Activated CD8-positive, alpha-beta T cell treated with anti-CD3 and anti-CD28 coated beads for 36 hours (primary cell): Measurements from ENCODE around the gene DOK5. TPM values are rescaled to one million over a fixed set of nuclear protein-coding genes. Genes with fewer than 3 reads are reported as not detected.

ENCODE experiments used
- ATAC-seq: fragments of 200-7000 bp; cut with Tn5 transposase; one replicate; pipeline ENCODE4 v1.10.0; 2021; ENCODE audit warnings: mild to moderate bottlenecking, moderate library complexity
- CTCF ChIA-PET: fragments of 350-600 bp; sonication (Branson Sonifier 250); formaldehyde crosslinking; loops from one replicate; lab custom pipeline; 2021; ENCODE audit warnings: antibody characterized with exemption; lab: Charles Lee
- POLR2A ChIA-PET: fragments of 350-600 bp; sonication (Branson Sonifier 250); formaldehyde crosslinking; loops from one replicate; lab custom pipeline; 2021; ENCODE audit warnings: antibody characterized with exemption; lab: Charles Lee
- DNase-seq: peaks from one replicate; pipeline ENCODE4 v3.0.0-alpha.2; 2020
- H3K27ac Mint-ChIP-seq: one replicate; pipeline ENCODE4 v1.8.0; 2021; ENCODE audit warnings: mild to moderate bottlenecking, mixed read lengths
- H3K27me3 Mint-ChIP-seq: one replicate; pipeline ENCODE4 v1.8.0; 2021; ENCODE audit warnings: mixed read lengths
- H3K36me3 Mint-ChIP-seq: one replicate; pipeline ENCODE4 v1.8.0; 2021; ENCODE audit warnings: low read depth, mixed read lengths
- H3K4me1 Mint-ChIP-seq: one replicate; pipeline ENCODE4 v1.8.0; 2021; ENCODE audit warnings: low read depth, mixed read lengths
- H3K4me3 Mint-ChIP-seq: one replicate; pipeline ENCODE4 v1.8.0; 2021; ENCODE audit warnings: mild to moderate bottlenecking, moderate library complexity, mixed read lengths
- H3K9me3 Mint-ChIP-seq: one replicate; pipeline ENCODE4 v1.8.0; 2021; ENCODE audit warnings: mixed read lengths
- intact Hi-C: fragments of 100-400 bp; cut with micrococcal nuclease; formaldehyde crosslinking; loops from one replicate; pipeline ENCODE4 v1.10.0; 2022
- total RNA-seq, 2 experiments: library from RNA; stranded (reverse); gene quantifications; one replicate each; pipeline ENCODE4 v1.2.3, GENCODE V29; 2021
- TF ChIP-seq, protein P1 (sequence below): fragments of 200-600 bp; IDR thresholded peaks from one replicate; pipeline ENCODE4 v1.8.0; 2022; ENCODE audit warnings: antibody characterized with exemption, mild to moderate bottlenecking

The DOK5 gene
- total RNA-seq, 2 experiments from 2014 or later, result 1.3 to 1.4 TPM

DNA sequence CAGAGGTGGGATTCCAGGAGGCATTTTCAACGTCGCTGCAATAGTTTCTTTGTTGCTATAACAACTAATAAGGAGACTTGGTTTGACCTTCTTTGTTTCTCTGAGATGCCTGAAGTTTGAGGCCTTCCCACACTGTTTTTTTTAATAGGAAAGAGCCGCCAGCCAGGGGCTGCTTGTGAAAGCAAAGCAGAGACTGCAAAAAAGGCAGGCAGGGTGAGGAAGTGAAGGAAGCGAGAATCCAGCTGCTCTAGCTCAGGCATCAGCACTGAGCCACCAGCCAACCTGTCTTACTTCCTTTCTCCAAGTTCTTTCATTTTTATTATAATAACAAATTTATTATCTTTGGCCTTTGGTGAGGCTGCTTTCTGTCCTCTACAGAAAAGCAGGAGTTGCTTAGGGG, 179.1 kb downstream of the DOK5 start:
- H3K27ac Mint-ChIP-seq, result no peak overlapping the region
- no peak overlapping the region for H3K4me3 Mint-ChIP-seq
- TF ChIP-seq, protein P1, sequence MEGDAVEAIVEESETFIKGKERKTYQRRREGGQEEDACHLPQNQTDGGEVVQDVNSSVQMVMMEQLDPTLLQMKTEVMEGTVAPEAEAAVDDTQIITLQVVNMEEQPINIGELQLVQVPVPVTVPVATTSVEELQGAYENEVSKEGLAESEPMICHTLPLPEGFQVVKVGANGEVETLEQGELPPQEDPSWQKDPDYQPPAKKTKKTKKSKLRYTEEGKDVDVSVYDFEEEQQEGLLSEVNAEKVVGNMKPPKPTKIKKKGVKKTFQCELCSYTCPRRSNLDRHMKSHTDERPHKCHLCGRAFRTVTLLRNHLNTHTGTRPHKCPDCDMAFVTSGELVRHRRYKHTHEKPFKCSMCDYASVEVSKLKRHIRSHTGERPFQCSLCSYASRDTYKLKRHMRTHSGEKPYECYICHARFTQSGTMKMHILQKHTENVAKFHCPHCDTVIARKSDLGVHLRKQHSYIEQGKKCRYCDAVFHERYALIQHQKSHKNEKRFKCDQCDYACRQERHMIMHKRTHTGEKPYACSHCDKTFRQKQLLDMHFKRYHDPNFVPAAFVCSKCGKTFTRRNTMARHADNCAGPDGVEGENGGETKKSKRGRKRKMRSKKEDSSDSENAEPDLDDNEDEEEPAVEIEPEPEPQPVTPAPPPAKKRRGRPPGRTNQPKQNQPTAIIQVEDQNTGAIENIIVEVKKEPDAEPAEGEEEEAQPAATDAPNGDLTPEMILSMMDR, result no peak
- no peaks in the 10 kb centered on the region for H3K36me3 Mint-ChIP-seq
- DNase-seq, result no peak
- ChIA-PET POLR2A (no interaction called here), CTCF (interaction anchor here (1.8 kb wide), 1 partner anchor 14 kb away, joined by 5 read pairs; no protein-coding TSS in a partner anchor)
- H3K4me1 Mint-ChIP-seq, result no peaks in the 10 kb centered on the region
- peaks cover 9% of the 10 kb centered on the region for H3K27me3 Mint-ChIP-seq
- no peaks in the 10 kb centered on the region for H3K9me3 Mint-ChIP-seq
- no peak for ATAC-seq
- intact Hi-C loops, result no loop called here

DNA sequence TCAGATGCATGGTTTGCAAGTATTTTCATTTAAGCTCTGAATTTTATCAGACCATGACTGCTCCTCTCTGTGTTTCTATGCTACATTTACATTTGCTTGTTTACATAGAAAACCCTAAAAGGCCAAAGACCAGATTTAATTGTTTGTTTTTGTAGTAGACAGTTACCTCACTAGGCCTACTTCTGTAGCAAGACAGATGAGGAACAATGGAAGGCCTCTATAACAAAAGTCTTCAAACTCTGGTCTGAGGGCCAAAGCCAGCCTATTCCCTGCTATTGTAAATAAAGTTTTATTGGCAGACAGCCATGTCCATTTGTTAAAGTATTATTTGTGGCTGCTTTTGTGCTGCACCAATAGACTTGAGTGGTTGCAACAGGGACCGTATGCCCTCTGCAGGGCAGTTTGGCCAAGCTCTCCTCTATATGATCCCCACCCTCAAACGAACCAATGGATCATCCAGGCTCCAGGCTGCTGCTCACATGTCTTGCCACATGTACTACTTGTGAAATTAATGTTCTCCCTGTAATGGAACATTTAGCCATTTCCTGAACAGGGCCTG, 182.0 kb downstream of the DOK5 start:
- no peaks in the 10 kb centered on the region for H3K36me3 Mint-ChIP-seq
- peaks cover 4% of the 10 kb centered on the region for H3K27me3 Mint-ChIP-seq
- H3K9me3 Mint-ChIP-seq, result no peaks in the 10 kb centered on the region
- no peak overlapping the region for H3K27ac Mint-ChIP-seq
- CTCF ChIA-PET, result no interaction called here
- intact Hi-C loops, result no loop called here
- no peak overlapping the region for H3K4me3 Mint-ChIP-seq
- ATAC-seq (no peak), DNase-seq (no peak)
- no peaks in the 10 kb centered on the region for H3K4me1 Mint-ChIP-seq
- POLR2A ChIA-PET, result no interaction called here
- TF ChIP-seq, protein P1, result no peak

DNA sequence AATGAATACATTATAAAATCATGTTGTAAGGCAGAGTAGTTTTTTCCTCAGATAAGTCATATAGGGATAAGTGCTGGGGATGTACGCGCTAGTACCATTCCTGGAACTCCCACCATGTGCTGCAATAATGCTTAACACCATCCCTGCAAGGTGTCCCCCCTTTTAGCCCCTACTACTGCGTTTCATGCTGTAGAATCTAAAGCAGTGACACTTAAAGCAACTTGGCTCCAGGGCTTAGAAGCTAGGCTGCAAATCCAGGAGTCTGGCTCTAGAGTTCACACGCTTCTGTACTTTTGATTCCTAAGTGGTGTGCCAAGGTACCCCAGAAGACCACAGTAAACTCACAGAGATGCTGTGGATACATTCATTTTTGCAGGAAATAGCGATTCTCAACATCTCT, 183.1 kb downstream of the DOK5 start:
- Mint-ChIP-seq H3K27me3 (peaks cover 7% of the 10 kb centered on the region), H3K27ac (no peak overlapping the region), H3K9me3 (no peaks in the 10 kb centered on the region), H3K4me3 (no peak overlapping the region), H3K36me3 (no peaks in the 10 kb centered on the region), H3K4me1 (no peaks in the 10 kb centered on the region)
- TF ChIP-seq, protein P1, result no peak
- ATAC-seq (no peak), DNase-seq (no peak)
- intact Hi-C loops, result no loop called here
- ChIA-PET POLR2A (no interaction called here), CTCF (interaction anchor here (0.7 to 1.5 kb wide), 3 partner anchors 10 to 13 kb away, joined by 3 to 4 read pairs (median 3); no protein-coding TSS in a partner anchor)

DNA sequence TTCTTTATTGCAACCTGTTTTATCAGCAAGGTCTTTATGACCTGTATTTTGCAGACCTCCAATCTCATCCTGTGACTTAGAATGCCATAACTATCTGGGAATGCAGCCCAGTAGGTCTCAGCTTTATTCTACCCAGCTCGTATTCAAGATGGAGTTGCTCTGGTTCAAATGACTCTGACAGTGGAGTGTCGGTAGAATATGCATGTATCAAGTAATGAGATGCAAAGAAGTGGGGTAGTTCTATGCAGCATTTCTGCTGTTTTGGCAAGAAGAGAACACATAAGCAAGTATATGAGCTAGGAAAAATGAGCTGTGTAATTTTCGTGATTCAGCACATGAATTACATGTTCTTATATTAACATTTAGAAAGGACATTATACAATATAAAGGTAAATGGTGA, 185.9 kb downstream of the DOK5 start:
- intact Hi-C loops, result no loop called here
- ChIA-PET POLR2A (no interaction called here), CTCF (no interaction called here)
- Mint-ChIP-seq H3K4me1 (no peaks in the 10 kb centered on the region), H3K27ac (no peak overlapping the region), H3K36me3 (no peaks in the 10 kb centered on the region), H3K9me3 (no peaks in the 10 kb centered on the region), H3K4me3 (no peak overlapping the region), H3K27me3 (peaks cover 11% of the 10 kb centered on the region)
- DNase-seq (no peak), ATAC-seq (no peak)
- TF ChIP-seq, protein P1, result no peak

DNA sequence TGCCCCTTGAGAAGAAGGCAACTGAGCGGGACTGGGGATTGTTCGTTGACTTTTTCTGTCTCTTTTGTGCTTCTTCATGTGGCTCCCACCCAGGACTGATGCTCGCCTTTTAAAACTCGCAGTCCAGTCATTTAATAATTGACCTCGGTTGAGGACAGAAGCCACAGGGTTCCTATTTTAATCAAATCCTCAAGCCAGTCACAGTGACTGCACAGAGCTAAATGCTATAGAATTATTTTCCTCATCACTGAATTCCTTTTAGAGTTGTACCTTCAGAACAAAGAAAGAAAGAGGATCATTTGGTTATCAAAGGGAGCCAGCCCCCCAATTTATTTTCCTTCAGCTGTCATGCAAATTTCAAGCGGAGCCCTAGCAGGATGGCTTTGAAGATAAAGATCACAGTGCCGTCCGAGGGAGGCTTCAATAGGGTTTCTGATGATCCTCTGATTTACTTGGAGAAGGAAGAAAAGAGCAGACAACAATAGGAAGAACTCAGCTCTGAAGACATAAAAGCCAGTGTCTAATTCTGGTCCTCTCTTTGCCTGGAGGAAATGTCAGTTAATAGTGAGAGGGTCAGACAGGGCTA, 186.6 kb downstream of the DOK5 start:
- Mint-ChIP-seq H3K36me3 (no peaks in the 10 kb centered on the region), H3K9me3 (no peaks in the 10 kb centered on the region), H3K4me3 (no peak overlapping the region), H3K4me1 (no peaks in the 10 kb centered on the region), H3K27ac (no peak overlapping the region), H3K27me3 (peaks cover 11% of the 10 kb centered on the region)
- CTCF ChIA-PET, result no interaction called here
- intact Hi-C loops, result no loop called here
- POLR2A ChIA-PET, result no interaction called here
- TF ChIP-seq, protein P1, result no peak
- no peak for DNase-seq
- ATAC-seq, result no peak
